ENCODE measurements around the gene C4A.
"Not testable (repeated sequence)": the region's sequence is repeated elsewhere in the genome, so short reads cannot be mapped to it uniquely, and the experiment has no call there.

The C4A gene
- total RNA-seq = 0 to 0.93 (median 0.57) reads per million in 4 donors

DNA sequence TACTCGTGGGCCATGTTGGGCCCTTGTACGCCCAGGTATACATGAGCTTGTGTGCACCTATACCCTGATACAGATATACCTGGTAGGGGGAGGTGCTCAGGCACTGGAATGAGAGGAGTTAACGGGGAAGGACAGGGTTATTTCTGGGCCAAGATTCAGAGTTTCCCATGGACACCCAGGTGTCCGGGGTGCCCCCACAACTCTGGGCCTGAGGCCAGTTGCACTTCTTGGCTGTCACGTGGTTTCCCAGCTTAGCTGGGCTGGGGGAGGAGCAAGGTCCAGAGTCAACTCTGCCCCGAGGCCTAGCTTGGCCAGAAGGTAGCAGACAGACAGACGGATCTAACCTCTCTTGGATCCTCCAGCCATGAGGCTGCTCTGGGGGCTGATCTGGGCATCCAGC, at the start of gene C4A:
Gene C4A (plus strand): TSS at position 314 of the 400 bp plus-strand sequence. CDS start 51 bp downstream, at position 365.
- DNase-seq = not testable (repeated sequence)

DNA sequence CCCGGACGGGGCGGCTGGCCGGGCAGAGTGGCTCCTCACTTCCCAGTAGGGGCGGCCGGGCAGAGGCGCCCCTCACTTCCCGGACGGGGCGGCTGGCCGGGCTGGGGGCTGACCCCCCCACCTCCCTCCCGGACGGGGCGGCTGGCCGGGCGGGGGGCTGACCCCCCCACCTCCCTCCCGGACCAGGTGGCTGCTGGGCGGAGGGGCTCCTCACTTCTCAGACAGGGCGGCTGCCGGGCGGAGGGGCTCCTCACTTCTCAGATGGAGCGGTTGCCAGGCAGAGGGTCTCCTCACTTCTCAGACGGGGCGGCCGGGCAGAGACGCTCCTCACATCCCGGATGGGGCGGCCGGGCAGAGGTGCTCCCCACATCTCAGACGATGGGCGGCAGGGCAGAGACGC, 49.7 kb upstream of the C4A start:
- DNase-seq = not testable (repeated sequence)

DNA sequence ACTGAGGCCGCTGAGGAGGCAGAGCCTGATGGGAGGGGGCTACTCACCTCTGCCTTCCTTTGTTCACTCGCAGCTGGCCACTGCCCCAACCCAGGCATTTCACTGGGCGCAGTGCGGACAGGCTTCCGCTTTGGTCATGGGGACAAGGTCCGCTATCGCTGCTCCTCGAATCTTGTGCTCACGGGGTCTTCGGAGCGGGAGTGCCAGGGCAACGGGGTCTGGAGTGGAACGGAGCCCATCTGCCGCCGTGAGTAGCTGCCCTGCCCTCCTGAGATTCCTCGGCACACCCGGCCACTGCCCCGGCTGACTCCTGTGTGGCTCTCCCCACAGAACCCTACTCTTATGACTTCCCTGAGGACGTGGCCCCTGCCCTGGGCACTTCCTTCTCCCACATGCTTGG, 48.3 kb upstream of the C4A start:
- no peak for DNase-seq

DNA sequence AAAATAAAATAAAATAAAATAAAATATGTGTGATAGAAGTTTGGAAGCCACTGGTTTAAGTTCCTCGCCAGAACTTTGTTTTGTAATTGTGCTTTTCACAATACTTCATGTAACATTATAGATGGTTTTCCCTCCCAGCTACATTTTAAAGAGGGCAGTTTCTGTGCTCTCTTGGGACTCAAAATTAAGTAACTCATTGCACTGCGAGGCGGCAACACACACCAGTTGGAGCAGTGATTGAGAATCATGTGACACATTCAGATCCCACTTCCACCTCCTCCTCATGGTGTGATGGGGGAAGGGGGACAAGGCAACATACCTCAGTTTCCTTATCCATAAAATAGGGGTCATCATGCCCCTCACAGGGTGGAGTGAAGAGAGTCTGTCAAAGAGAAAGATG, 46.8 kb upstream of the C4A start:
- no peak for DNase-seq

DNA sequence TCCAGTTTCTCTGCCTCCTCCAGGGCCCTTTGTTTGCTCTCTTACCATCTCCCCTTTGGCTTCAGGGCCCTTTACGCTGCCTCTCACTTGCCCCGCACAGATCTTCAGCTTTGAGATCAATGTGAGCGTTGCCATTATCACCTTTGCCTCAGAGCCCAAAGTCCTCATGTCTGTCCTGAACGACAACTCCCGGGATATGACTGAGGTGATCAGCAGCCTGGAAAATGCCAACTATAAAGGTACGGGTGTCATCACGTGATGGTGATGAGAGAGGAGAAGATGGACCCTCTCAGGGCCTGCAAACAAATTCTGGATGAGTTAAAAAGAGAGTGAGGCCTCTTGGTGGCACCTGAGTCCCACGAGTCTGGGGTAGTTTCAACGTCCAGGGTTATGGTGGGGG, 46.0 kb upstream of the C4A start:
- no peak for DNase-seq

DNA sequence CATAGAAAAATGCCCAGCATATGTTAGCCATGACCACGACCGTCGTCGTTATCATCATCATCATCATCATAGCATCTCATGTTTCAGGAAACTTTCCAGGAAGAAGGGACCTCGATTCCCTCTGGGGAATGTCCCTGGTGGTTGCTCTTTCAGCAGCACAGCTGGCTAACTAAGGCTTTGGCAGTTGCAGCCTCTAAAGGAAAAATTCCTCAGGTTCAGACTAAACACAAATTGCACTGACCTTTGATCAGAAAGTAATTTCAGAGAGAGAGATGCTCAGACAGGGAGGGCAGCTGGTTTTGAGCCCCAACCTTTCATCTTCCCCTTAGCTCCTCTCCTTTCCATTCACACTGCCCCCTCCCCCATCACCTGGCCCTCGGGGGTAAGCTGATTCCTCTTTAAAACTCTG, 41.6 kb upstream of the C4A start:
- DNase-seq = no peak

DNA sequence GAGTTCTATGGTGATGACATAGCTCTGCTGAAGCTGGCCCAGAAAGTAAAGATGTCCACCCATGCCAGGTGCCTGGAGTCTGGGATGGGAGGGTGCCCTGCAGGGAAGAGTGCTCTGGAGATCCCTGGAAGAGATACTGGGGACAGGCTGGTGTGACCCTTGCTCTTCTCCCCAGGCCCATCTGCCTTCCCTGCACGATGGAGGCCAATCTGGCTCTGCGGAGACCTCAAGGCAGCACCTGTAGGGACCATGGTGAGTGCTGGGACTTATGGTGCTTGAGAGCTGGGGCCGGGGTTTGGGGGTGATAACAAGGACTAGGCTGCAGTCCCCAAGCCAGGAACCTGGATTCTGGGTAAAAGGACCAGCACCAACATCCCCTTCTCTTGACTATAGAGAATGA, 38.1 kb upstream of the C4A start:
- no peak for DNase-seq

DNA sequence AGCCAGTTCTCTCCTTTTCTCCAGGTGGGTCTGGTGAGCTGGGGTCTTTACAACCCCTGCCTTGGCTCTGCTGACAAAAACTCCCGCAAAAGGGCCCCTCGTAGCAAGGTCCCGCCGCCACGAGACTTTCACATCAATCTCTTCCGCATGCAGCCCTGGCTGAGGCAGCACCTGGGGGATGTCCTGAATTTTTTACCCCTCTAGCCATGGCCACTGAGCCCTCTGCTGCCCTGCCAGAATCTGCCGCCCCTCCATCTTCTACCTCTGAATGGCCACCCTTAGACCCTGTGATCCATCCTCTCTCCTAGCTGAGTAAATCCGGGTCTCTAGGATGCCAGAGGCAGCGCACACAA, 36.7 kb upstream of the C4A start:
- DNase-seq = no peak

DNA sequence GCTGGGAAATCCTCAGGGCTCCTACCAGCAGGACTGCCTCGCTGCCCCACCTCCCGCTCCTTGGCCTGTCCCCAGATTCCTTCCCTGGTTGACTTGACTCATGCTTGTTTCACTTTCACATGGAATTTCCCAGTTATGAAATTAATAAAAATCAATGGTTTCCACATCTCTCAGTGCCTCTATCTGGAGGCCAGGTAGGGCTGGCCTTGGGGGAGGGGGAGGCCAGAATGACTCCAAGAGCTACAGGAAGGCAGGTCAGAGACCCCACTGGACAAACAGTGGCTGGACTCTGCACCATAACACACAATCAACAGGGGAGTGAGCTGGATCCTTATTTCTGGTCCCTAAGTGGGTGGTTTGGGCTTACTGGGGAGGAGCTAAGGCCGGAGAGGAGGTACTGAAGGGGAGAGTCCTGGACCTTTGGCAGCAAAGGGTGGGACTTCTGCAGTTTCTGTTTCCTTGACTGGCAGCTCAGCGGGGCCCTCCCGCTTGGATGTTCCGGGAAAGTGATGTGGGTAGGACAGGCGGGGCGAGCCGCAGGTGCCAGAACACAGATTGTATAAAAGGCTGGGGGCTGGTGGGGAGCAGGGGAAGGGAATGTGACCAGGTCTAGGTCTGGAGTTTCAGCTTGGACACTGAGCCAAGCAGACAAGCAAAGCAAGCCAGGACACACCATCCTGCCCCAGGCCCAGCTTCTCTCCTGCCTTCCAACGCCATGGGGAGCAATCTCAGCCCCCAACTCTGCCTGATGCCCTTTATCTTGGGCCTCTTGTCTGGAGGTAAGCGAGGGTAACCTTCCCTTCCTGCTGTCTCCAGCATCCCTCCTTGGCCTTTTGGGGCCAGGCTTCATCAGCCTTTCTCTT, 36.1 kb upstream of the C4A start, which contains the start of gene CFB:
Gene CFB (plus strand): TSS at position 589 of the 863 bp plus-strand sequence. CDS start 127 bp downstream, at position 716.
- DNase-seq = no peak

DNA sequence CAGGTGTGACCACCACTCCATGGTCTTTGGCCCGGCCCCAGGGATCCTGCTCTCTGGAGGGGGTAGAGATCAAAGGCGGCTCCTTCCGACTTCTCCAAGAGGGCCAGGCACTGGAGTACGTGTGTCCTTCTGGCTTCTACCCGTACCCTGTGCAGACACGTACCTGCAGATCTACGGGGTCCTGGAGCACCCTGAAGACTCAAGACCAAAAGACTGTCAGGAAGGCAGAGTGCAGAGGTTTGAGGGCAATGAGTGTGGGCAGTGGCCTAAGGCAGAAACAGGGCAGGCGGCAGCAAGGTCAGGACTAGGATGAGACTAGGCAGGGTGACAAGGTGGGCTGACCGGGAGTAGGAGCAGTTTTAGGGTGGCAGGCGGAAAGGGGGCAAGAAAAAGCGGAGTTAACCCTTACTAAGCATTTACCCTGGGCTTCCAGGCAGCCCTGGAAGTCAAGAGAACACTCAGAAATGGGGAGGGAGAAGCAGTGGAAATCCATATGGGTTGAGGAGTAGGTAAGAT, 35.4 kb upstream of the C4A start:
- no peak for DNase-seq

DNA sequence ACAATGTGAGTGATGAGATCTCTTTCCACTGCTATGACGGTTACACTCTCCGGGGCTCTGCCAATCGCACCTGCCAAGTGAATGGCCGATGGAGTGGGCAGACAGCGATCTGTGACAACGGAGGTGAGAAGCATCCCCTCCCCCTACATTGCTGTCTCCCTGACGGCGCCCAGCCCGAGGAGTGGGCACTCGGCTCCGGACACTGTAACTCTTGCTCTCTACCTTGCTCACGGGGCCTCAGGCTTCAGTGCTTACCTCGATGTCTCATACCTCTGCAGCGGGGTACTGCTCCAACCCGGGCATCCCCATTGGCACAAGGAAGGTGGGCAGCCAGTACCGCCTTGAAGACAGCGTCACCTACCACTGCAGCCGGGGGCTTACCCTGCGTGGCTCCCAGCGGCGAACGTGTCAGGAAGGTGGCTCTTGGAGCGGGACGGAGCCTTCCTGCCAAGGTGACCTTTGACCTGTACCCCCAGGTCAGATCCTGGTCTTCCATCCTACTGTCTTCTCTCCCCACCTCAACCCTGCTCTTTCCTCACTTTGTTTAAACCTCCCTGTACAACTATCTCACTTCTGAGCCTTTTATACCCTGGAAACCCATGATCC, 34.7 kb upstream of the C4A start:
- no peak for DNase-seq

DNA sequence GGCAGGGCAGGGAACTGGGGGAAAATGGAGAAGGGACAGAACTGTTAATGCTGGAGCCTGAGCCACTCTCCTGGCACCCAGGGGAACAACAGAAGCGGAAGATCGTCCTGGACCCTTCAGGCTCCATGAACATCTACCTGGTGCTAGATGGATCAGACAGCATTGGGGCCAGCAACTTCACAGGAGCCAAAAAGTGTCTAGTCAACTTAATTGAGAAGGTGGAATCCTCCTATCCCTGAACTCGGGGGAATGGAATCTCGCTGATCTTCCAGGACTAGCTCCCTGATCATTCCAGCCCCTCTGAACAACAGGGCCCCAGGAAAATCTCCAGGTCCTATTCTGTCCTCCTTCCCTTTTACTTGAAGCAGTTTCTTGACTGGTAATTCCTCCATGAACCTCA, 34.0 kb upstream of the C4A start:
- no peak for DNase-seq

DNA sequence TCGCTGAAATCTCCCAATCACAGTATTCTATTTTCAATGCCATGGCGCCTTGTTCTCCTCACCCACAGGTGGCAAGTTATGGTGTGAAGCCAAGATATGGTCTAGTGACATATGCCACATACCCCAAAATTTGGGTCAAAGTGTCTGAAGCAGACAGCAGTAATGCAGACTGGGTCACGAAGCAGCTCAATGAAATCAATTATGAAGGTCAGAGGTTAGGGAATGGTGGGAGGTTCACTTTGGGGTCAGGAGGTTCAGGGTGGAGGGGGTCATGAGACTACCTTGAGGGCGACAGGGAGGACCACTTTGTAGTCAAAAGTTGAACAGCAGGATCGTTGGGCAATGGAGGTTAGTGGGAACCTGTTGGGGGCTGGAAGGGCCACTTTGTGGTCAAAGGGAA, 33.6 kb upstream of the C4A start:
- no peak for DNase-seq

DNA sequence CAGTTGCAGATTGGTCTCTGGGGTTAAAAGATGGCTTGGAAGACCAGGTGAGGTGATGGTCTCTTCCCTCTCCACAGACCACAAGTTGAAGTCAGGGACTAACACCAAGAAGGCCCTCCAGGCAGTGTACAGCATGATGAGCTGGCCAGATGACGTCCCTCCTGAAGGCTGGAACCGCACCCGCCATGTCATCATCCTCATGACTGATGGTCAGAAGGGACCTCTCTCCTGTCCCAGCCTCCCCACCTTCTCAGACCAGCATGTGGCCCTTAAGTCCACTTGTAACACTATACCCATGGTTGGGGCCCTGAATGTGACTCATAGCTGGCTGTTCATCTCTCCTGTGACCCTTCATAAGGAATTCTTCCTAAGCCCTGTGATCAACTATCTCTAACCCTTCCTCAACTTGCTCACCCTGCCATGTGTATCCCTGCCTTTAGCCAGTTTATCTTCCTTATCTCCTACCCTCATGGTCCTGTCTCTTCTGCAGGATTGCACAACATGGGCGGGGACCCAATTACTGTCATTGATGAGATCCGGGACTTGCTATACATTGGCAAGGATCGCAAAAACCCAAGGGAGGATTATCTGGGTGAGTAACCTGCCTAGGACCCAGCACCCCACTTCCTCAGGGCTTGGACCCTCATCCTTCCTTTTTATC, 33.0 kb upstream of the C4A start:
- no peak for DNase-seq

DNA sequence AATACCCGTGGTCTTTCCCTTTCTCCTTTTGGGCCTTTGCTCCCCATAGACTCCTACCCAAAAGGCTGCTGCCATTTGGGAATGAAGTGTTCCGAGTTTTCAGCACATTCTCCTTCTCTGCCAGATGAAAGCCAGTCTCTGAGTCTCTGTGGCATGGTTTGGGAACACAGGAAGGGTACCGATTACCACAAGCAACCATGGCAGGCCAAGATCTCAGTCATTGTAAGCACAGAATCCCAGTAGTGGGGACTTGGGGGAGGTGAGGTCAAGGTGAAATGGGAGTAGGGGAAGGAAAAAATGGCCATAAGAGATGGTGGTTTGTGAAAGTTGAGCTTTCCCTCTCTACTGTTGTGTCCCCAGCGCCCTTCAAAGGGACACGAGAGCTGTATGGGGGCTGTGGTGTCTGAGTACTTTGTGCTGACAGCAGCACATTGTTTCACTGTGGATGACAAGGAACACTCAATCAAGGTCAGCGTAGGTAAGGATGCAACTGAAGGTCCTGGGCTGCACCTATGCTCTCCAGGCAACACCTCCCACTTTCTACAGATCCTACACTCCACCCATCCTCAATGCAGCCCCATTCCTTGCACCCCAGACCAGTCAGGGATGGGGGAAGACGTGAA, 31.8 kb upstream of the C4A start:
- no peak for DNase-seq

DNA sequence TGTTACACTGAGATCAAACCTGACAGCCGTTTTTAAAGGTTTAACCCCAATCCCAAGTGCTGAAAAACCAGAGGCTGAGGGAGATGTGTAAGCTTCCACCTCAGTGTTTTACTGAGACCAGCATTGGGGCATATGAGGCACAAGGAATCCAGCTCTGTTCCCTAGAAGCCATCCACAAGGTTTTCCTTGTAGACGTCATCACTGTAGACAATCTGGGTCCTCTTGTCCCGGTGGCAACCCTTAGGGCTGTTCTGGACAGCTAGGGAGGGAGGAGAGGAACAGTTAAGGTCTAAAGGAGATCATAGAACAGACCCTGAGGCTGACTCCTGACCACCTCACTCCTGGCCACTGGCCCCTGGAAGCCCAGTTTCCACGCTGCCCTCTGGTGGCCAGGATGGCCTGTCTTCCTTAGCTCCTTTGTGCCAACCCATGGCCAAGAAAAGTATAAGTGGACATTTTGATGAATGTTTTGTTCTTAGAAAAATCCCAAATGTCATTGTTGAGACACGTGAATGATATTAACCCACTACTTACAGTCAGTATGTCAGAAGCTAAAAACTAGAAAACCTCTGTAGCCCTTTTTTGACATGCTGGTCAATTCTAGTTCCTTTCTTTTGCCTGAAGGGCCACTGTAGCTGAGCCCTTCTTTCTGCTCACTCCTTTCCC, 29.6 kb upstream of the C4A start:
- DNase-seq = peak in 1 of 5 donors; percentile 30

DNA sequence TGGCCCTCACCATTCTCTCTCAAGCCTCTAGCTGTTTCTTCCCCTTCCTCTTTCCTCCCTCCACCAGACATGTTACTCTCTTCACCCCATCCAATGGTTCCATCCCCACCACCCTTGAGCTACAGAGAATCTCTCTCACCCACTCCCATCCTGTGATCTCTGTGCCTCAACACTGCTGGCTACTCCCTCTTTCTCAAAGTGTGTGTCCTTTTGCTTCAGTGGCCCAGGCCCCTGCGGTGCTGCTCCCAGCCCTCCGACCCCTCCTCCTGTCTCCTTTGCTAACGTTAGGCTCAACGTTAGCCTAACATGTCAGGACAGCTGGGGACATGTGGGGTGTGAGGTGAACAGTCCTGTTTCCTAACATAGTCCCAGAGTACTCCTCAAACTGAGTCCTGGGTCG, 29.0 kb upstream of the C4A start:
- no peak for DNase-seq

DNA sequence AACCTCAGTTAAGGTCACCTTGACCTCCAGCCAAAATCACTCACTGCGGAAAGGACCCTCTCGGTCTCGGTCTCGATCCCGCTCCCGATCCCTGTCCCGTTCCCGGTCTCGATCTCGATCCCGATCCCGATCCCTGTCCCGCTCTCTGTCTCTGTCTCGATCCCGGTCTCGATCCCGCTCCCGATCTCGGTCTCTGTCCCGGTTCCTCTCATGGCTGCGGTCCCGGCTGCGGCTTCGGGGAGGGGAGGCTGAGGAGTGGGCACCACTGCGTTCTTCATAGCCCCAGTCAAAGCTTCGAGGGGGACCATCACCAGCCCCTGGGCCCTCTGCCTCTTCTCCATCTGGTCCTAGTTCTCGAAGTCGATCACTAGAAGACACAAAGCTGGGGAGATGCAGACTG, 27.3 kb upstream of the C4A start:
- DNase-seq = no peak

DNA sequence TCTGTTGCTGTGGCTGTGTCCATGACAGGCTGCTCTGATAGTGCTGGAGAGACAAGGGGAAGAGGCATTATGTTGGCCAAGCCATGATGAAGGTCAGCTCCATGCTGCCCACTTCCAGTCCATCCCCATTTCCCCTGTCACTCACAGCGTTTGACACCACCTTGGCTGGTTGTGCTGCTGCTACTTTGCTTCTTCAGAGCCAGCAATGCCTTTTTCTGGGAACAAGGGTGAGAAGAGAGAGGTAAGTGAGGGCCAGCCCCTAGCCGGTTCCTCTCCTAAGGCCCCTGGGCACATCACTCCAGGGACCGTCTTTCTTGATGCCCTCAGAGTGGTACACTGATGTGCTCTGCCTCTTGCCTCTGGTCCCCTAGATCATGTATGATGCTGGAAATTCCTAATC, 25.1 kb upstream of the C4A start:
- no peak for DNase-seq

DNA sequence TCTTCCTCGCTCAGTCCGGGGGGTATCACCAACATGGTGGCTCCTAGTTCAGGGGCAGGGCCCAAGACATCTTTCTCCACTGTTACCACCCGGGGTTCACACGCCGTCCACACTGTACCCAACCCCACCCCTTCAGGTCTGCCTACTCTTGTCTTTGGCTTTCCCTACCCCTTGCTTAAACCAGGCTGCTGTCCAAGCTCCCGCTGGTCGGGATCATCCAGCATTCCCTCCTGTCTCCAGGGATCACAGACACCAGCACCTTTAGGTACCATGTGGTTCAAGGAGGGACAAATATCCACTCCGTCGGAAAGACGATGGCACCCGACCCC, 23.5 kb upstream of the C4A start:
- no peak for DNase-seq

DNA sequence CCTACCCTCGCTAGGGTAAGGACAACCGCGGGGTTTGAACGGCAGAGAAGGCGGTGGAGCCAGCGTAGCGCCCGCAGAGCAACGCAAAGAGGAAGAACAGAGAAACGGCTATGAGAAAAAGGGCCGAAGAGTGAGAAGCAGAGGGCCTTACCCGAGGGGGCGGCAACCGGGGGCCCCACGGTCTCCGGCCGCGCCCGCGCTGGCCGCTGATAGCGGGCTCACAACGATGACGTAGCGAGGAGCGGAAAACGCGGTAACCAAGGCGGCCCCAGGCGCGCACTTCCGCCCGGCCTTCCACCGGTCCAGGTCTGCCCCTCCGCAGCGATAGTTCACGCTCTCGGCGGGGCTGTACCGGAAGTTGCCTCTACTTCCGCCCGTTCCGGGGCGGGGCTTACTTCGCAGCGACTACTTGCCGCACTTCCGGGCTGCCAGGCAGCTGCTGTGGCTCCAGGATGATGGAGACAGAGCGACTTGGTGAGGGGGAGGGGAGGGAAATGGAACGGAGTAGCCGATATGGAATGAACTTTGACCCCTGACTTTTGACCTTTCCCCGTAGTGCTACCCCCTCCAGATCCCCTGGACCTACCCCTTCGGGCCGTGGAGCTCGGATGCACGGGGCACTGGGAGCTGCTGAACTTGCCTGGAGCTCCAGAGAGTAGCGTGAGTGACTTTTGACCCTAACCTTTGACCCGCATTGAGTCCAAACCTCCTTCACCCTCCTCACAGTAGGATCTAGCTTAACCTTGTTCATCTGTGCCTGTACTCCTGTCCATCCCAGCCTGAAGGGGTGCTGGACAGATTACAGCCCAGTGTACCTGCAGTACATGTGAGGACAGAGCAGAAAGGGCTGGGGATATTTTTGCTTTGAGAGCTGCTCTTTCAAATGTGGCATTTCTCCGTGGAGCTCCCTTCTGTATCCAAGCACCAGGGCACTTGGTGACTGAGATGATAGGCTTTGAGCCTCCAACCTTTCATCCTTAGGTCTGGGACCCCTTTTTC, 22.8 kb upstream of the C4A start, which contains the start of the genes NELFE and SKIC2:
Gene NELFE (minus strand): TSS at position 231 of the 999 bp plus-strand sequence. CDS start 525 bp downstream, outside the sequence.
Gene SKIC2 (plus strand): TSS at position 435 of the 999 bp plus-strand sequence. CDS start 18 bp downstream, at position 453.
- peak; percentile 95 to 100 (median 97) for DNase-seq
